Measurements from ENCODE around the gene SUGP1.

Gene SUGP1

DNA sequence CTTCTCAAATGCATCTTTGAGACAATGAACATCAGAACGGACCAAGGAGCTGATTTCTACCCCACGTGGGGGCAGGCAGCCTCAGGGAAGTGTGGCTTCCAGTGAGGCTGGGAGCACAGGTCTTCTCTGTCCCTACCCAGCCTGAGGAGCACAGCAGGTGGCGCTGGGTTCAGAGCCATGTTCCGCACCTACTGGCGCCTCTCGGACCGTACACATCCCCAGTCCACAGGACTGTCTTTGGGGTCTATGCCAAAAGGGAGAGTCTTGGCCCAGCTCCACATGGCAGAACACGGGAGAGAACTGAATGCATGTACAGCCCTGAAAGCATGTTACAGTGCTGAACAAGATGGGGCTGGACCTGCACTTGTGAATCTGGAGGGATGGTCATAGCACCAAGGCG, 22.6 kb downstream of the SUGP1 start:
- H3K4me1 ChIP-seq: no peaks in the 10 kb centered on the region
- no peak for DNase-seq
- H3K27me3 ChIP-seq: no peaks in the 10 kb centered on the region
- H3K4me3 ChIP-seq (ENCODE audit: low read depth, low read length): no peak overlapping the region
- H3K36me3 ChIP-seq: peaks cover 36% of the 10 kb centered on the region
- TF ChIP-seq, protein P1, sequence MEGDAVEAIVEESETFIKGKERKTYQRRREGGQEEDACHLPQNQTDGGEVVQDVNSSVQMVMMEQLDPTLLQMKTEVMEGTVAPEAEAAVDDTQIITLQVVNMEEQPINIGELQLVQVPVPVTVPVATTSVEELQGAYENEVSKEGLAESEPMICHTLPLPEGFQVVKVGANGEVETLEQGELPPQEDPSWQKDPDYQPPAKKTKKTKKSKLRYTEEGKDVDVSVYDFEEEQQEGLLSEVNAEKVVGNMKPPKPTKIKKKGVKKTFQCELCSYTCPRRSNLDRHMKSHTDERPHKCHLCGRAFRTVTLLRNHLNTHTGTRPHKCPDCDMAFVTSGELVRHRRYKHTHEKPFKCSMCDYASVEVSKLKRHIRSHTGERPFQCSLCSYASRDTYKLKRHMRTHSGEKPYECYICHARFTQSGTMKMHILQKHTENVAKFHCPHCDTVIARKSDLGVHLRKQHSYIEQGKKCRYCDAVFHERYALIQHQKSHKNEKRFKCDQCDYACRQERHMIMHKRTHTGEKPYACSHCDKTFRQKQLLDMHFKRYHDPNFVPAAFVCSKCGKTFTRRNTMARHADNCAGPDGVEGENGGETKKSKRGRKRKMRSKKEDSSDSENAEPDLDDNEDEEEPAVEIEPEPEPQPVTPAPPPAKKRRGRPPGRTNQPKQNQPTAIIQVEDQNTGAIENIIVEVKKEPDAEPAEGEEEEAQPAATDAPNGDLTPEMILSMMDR (IDR thresholded peaks at IDR 0.05; ENCODE audit: low read depth, low read length): no peak
- no peaks in the 10 kb centered on the region; the same call in 1 of the 2 replicates for H3K9me3 ChIP-seq

DNA sequence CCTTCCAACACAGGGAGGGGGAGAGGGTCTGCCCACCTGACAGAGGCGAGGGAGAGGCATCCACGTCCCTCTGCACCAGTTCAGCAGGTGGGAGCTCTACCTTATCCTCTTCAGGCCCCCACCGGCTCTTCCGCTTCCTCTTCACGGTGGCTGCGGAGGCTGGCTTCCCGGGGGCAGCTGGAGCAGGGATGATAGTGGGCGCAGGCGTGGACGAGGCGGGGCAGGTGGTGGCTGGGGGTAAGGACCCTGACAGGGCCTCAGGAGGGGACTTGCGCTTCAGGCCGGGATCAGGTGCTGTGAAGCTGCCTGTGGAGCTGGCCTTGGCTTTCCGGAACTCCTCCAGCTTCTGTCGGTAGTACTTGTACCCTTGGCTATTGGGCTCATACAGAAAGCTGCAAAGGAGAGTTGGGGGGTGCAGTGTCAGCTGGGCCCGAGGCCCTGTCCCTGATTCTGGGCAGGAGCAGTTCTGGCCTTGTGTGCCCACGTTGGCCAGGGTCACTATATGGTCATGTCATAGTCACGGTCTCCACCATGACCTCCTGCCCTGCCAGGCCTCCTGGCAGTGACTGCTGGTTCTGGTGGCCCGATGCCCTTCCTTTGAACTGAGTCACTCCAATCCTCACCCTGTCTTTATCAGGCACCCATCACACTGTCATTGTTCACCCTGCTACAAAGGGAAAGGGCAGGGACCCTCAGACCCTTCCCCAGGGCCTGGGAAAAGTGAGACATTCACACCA, 23.2 kb downstream of the SUGP1 start:
- Histone ChIP-seq H3K36me3 (peaks cover 36% of the 10 kb centered on the region), H3K4me1 (no peaks in the 10 kb centered on the region), H3K4me3 (ENCODE audit: low read depth, low read length) (no peak overlapping the region), H3K9me3 (no peaks in the 10 kb centered on the region; the same call in 1 of the 2 replicates), H3K27me3 (no peaks in the 10 kb centered on the region)
- no peak for DNase-seq
- TF ChIP-seq, protein P1 (IDR thresholded peaks at IDR 0.05; ENCODE audit: low read depth, low read length): no peak

DNA sequence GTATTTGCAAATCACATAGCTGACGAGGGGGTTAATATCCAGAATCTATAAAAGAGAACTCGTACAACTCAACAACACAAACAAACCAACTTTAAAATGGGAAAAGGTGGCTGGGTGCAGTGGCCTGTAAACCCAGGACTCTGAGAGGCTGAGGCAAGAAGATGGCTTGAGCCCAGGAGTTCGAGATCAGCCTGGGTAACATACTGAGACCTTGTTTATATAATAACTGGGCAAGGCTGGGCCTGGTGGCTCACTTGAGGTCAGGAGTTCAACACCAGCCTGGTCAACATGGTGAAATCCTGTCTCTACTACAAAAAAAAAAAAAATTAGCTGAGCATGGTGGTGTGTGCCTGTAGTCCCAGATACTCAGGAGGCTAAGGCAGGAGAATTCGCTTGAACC, 25.4 kb downstream of the SUGP1 start:
- H3K4me1 ChIP-seq: no peaks in the 10 kb centered on the region
- H3K36me3 ChIP-seq: peaks cover 30% of the 10 kb centered on the region
- no peak overlapping the region for H3K4me3 ChIP-seq (ENCODE audit: low read depth, low read length)
- no peak for DNase-seq
- no peaks in the 10 kb centered on the region; the same call in 1 of the 2 replicates for H3K9me3 ChIP-seq
- TF ChIP-seq, protein P1 (IDR thresholded peaks at IDR 0.05; ENCODE audit: low read depth, low read length): no peak
- no peaks in the 10 kb centered on the region for H3K27me3 ChIP-seq

DNA sequence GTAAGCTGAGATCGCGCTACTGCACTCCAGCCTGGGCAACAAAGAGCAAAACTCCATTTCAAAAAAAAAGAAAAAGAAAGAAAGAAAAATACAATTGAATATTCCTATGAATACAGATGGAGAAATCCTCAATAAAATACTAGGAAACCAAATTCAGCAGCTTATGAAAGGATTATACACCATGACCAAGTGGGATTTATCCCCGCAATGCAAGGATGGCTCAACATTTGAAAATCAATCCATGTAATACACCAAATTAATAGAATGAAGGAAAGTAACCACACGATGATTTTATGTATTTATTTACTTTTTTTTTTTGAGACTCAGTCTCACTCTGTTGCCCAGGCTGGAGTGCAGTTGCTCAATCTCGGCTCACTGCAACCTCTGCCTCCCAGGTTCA, 27.7 kb downstream of the SUGP1 start:
- Histone ChIP-seq H3K4me1 (no peaks in the 10 kb centered on the region), H3K27me3 (no peaks in the 10 kb centered on the region), H3K9me3 (no peaks in the 10 kb centered on the region; the same call in 1 of the 2 replicates), H3K36me3 (peaks cover 50% of the 10 kb centered on the region), H3K4me3 (ENCODE audit: low read depth, low read length) (no peak overlapping the region)
- no peak for DNase-seq
- TF ChIP-seq, protein P1 (IDR thresholded peaks at IDR 0.05; ENCODE audit: low read depth, low read length): no peak

DNA sequence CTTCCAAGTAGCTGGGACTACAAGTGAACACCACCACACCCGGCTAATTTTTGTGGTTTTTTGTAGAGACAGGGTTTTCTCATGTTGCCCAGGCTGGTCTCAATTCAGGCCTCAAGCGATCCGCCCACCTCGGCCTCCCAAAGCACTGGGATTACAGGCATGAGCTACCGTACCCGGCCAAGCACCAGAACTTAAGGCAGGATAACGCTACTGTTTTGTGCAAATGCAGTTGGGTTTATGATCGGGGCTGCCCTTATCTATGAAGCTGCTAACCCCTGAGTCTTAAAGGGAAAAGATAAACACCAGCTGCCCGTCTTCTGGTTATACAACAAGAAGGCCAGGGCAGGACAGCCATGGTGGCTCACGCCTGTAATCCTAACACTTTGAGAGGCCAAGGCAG, 34.6 kb downstream of the SUGP1 start:
- Histone ChIP-seq H3K27me3 (no peaks in the 10 kb centered on the region), H3K9me3 (no peaks in the 10 kb centered on the region), H3K4me1 (no peaks in the 10 kb centered on the region), H3K36me3 (peaks cover 53% of the 10 kb centered on the region), H3K4me3 (ENCODE audit: low read depth, low read length) (no peak overlapping the region)
- TF ChIP-seq, protein P1 (IDR thresholded peaks at IDR 0.05; ENCODE audit: low read depth, low read length): no peak
- DNase-seq: no peak

DNA sequence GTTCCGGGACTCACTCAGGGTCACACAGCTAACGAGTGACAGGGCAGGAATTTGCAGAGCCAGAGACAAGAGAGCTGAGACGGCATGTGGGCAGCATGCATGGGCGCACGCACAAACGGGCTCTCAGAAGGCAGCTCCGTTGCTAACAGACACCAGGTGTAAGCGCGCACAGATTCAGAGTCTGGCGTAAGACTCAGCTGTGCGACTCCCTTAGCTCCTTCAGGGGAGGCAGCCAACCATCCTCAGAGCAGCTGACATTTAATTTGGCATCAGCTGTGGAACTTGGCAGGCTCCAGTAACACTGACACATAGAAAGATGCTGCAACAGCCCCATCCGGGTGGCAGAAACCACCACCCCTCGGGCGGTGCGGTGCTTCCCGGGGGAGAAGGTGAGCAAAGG, 39.7 kb downstream of the SUGP1 start:
- H3K27me3 ChIP-seq: no peaks in the 10 kb centered on the region
- no peak for DNase-seq
- no peaks in the 10 kb centered on the region for H3K4me1 ChIP-seq
- TF ChIP-seq, protein P1 (IDR thresholded peaks at IDR 0.05; ENCODE audit: low read depth, low read length): no peak
- peaks cover 51% of the 10 kb centered on the region for H3K36me3 ChIP-seq
- no peak overlapping the region for H3K4me3 ChIP-seq (ENCODE audit: low read depth, low read length)
- H3K9me3 ChIP-seq: no peaks in the 10 kb centered on the region
